Peyer's patch (tissue), 4 donors: Measurements from ENCODE around the gene BIN1.

Experiments
- CTCF ChIP-seq, 6 experiments: fragments of 450-650 bp in 4 of 6; fragments of 200-600 bp in 2 of 6; sonication (generic) in 1 of 6; IDR thresholded peaks; one replicate each; pipeline ENCODE4 v1.5.1; 2017 to 2019; ENCODE audit warnings: antibody characterized with exemption in 6 of 6, mild to moderate bottlenecking in 3 of 6, moderate library complexity in 1 of 6
- POLR2A ChIP-seq, 2 donors: fragments of 450-650 bp; IDR thresholded peaks; one replicate each; pipeline ENCODE4 v1.5.1; 2017; ENCODE audit warnings: antibody characterized with exemption in 2 of 2, mild to moderate bottlenecking in 2 of 2, moderate library complexity in 2 of 2

- no peak for TF ChIP-seq CTCF (IDR thresholded peaks at IDR 0.05)
- TF ChIP-seq POLR2A (IDR thresholded peaks at IDR 0.05), result no peak
These were observed 47.4 kb downstream of the BIN1 start for GRCh38 chr2:127059559-127059958.
